ENCODE results near the gene GALNT16.

Gene GALNT16

DNA sequence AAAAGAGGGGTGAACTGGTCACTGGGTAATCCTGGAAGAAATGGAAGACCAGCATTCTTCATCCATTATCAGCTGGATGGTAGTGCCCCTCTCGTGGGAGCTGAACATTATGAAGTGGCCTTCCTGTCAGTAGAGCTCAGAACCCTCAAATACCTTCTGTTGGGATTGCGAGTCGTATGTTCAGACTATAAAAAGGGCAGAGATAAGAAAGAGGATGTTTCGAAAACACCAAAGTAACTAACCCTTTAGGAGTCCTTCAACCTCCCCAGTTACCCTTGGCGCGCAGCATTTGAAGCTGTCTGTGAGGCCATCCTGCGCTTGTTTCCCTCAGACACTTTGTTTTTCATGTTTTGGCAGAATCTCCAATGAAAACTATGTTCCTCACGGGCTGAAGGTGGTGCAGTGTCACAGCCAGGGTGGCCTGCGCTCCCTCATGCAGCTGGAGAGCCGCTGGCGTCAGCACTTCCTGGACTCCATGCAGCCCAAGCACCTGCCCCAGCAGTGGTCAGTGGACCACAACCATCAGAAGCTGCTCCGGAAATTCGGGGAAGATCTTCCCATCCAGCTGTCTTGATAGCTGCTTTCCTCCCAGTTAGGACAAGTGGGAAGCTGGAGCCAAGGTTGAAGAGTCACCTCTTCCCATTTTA is 19.3 kb upstream of the GALNT16 start:
- Histone ChIP-seq H3K9ac (ENCODE audit: low read length) (no peak overlapping the region), H3K27me3 (ENCODE audit: control insufficient read depth, insufficient read depth, low read length) (no peaks in the 10 kb centered on the region), H3K4me1 (ENCODE audit: control insufficient read depth, insufficient read depth, low read length) (peaks cover 11% of the 10 kb centered on the region), H3K4me3 (ENCODE audit: low read length) (no peak overlapping the region), H3K36me3 (ENCODE audit: control insufficient read depth, insufficient read depth, low read length) (no peaks in the 10 kb centered on the region), H3K9me3 (ENCODE audit: control insufficient read depth, low read length) (no peaks in the 10 kb centered on the region)

DNA sequence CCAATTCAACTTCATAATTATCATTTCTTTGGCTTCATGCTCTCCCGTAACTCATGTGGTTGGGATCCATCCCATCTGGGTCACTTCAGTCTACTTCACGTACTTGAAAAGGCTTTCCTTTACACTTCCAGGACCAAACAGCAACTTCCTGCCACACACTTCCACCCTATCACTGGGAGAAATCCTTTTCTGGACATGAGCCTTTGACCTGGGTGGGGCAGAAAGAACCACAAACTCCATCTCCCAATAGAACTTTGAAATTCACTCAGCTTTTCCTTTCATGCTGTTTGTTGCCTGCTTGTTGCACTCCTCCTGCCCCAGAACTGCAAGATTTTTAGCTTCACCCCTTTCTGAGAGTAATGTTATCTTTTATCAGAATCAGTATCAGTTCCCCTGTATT is 18.4 kb upstream of the GALNT16 start:
- Histone ChIP-seq H3K4me3 (ENCODE audit: low read length) (no peak overlapping the region), H3K36me3 (ENCODE audit: control insufficient read depth, insufficient read depth, low read length) (no peaks in the 10 kb centered on the region), H3K4me1 (ENCODE audit: control insufficient read depth, insufficient read depth, low read length) (peaks cover 11% of the 10 kb centered on the region), H3K27me3 (ENCODE audit: control insufficient read depth, insufficient read depth, low read length) (no peaks in the 10 kb centered on the region), H3K9me3 (ENCODE audit: control insufficient read depth, low read length) (no peaks in the 10 kb centered on the region), H3K9ac (ENCODE audit: low read length) (no peak overlapping the region)

DNA sequence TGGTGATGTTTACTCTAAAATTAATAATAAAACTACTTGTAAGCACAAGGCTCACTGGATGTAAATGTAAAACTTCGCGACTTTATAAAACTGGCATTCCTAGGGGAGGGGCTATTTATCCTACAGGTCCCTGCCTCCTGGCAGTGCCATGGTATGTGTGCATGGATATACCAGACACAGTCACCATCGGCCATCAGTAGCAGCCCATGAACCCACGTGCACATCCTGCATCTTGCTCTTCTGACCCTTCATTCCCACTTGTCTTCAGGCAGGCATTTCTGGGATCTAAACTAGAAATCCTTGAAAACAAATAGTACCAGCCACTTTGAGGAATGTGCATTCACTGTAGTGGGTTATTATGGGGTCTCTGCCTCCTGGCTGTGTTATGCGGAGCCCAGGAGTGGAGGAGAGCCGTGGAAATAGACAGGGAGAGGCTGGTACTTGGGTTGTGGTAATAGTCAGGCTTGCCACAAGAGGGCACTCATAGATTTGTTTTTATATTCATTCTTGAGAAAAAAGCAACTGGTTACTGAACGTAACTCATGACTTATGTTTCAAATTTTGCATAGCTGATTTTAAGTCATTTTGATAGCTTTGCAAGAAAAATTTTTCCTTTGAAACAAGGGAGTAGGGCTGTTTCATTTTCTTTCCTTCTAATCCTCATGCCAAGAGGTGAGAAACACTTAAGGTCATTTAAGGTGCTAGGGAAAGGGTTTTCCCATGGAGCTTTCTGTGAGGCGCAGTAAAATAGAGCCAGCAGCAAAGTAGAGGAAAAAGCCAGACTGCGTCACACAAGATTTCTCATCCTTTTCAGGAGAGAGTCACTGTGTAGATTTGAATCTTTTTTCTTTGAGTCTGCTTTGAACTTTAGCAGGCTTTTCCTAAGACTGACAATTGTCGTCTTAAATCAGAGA is 17.4 kb upstream of the GALNT16 start:
- Histone ChIP-seq H3K9me3 (ENCODE audit: control insufficient read depth, low read length) (no peaks in the 10 kb centered on the region), H3K4me1 (ENCODE audit: control insufficient read depth, insufficient read depth, low read length) (peaks cover 11% of the 10 kb centered on the region), H3K27me3 (ENCODE audit: control insufficient read depth, insufficient read depth, low read length) (no peaks in the 10 kb centered on the region), H3K36me3 (ENCODE audit: control insufficient read depth, insufficient read depth, low read length) (no peaks in the 10 kb centered on the region), H3K9ac (ENCODE audit: low read length) (no peak overlapping the region), H3K4me3 (ENCODE audit: low read length) (no peak overlapping the region)

DNA sequence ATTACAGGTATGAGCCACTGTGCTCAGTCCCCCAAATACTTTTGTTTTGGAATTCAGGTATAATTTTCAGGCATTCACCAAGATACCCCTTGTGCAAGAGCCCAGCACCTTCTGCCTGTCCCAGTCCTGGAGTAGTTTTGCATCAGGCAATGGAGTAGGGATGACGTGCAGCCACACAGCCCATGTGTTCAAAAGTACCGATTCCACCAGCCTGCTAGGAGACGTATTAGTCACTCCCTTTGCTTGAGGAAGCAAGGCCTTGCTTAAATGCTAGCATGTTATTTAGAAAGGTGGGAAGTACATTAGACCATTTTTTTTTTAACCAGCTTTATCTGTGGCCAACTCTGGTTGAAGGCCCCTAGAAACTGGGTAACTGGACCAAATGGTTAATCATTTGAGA is 15.0 kb upstream of the GALNT16 start:
- Histone ChIP-seq H3K27me3 (ENCODE audit: control insufficient read depth, insufficient read depth, low read length) (no peaks in the 10 kb centered on the region), H3K4me1 (ENCODE audit: control insufficient read depth, insufficient read depth, low read length) (peaks cover 11% of the 10 kb centered on the region), H3K4me3 (ENCODE audit: low read length) (no peak overlapping the region)

DNA sequence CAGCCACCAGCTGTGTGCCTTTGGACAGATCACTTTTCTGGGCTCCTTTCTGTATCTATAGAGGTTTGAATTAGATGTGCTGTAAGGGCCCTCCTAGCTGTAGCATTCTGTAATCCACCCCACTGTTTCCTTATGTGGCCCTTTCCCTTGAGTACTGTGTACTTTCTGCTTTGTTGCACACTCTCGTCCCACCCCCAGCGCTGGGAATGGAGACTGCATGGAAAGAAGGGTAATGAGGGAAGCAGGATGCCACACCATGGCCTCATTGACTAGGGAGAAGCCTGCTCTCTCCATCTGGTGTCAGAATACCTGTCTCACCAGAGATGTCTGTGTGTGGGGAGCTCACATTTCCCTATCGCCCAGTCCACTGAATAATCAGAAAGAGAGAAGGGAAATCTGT is 13.6 kb upstream of the GALNT16 start:
- H3K27me3 ChIP-seq (ENCODE audit: control insufficient read depth, insufficient read depth, low read length), result no peaks in the 10 kb centered on the region
- peaks cover 11% of the 10 kb centered on the region for H3K4me1 ChIP-seq (ENCODE audit: control insufficient read depth, insufficient read depth, low read length)
- H3K36me3 ChIP-seq (ENCODE audit: control insufficient read depth, insufficient read depth, low read length), result no peaks in the 10 kb centered on the region
- no peak overlapping the region for H3K9ac ChIP-seq (ENCODE audit: low read length)
- no peak overlapping the region for H3K4me3 ChIP-seq (ENCODE audit: low read length)
- no peaks in the 10 kb centered on the region for H3K9me3 ChIP-seq (ENCODE audit: control insufficient read depth, low read length)

More for the DNA sequence above, 15.0 kb upstream of the GALNT16 start:
- no peaks in the 10 kb centered on the region for H3K9me3 ChIP-seq (ENCODE audit: control insufficient read depth, low read length)
- H3K36me3 ChIP-seq (ENCODE audit: control insufficient read depth, insufficient read depth, low read length), result no peaks in the 10 kb centered on the region
- H3K9ac ChIP-seq (ENCODE audit: low read length), result no peak overlapping the region

DNA sequence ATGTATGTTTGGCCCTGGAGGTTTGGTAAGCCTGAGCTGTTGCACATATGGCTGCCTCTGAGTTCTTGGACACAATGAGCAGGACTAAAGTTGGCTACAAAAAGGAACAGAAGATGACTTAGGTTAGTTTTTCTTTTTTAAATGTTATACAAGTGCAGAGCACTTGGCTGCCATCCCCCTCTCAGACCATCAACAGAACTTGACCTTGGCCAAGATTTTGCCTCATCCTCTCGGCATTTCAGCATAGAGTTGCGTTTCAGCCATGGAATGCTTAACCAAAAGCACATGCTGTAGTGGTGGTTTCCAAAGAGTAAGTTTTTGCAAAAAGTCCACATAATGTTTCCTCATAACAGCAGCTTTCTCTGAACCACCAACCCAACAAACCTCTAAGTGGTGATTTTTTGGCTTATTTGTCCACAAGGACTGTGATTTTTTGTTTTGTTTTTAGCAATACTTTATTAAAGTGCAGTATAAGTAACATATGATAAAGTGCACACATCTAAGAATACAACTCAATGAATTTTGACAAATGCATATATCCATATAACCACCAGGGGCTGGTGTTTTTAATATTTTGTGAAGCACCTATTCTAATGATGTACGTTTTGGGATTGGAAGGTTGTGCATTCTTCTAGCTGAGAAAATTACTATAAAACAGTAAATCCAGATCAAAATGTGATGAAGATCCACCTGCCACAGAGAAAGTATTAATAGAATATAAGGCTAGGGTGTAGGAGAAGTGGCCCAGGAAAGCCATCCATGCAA is 12.1 kb upstream of the GALNT16 start:
- H3K27me3 ChIP-seq (ENCODE audit: control insufficient read depth, insufficient read depth, low read length), result no peaks in the 10 kb centered on the region
- H3K36me3 ChIP-seq (ENCODE audit: control insufficient read depth, insufficient read depth, low read length), result no peaks in the 10 kb centered on the region
- H3K9ac ChIP-seq (ENCODE audit: low read length), result no peak overlapping the region
- H3K9me3 ChIP-seq (ENCODE audit: control insufficient read depth, low read length), result no peaks in the 10 kb centered on the region
- no peaks in the 10 kb centered on the region for H3K4me1 ChIP-seq (ENCODE audit: control insufficient read depth, insufficient read depth, low read length)
- no peak overlapping the region for H3K4me3 ChIP-seq (ENCODE audit: low read length)

DNA sequence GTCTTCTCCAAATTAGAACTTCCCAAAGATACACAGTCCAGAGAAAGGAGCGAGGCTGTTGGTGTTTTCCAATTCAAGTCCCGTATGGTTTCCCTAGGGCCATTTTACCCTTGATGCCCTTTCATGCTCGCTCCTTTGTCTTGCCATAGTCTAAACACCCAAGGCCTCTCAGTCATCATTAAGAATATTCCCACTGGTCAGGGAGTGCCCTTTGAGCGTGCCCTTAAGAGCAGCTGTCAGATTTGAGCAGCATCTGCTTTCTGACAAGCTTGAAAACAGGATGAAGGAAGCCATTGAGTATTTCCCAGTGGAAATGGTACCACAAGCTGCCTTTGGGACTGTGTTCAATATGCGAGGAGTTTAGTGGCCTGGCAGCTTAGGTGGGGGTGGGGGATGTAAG is 10.4 kb upstream of the GALNT16 start:
- H3K27me3 ChIP-seq (ENCODE audit: control insufficient read depth, insufficient read depth, low read length), result no peaks in the 10 kb centered on the region
- no peaks in the 10 kb centered on the region for H3K4me1 ChIP-seq (ENCODE audit: control insufficient read depth, insufficient read depth, low read length)
- H3K36me3 ChIP-seq (ENCODE audit: control insufficient read depth, insufficient read depth, low read length), result no peaks in the 10 kb centered on the region
- H3K9ac ChIP-seq (ENCODE audit: low read length), result no peak overlapping the region
- no peak overlapping the region for H3K4me3 ChIP-seq (ENCODE audit: low read length)
- H3K9me3 ChIP-seq (ENCODE audit: control insufficient read depth, low read length), result no peaks in the 10 kb centered on the region

DNA sequence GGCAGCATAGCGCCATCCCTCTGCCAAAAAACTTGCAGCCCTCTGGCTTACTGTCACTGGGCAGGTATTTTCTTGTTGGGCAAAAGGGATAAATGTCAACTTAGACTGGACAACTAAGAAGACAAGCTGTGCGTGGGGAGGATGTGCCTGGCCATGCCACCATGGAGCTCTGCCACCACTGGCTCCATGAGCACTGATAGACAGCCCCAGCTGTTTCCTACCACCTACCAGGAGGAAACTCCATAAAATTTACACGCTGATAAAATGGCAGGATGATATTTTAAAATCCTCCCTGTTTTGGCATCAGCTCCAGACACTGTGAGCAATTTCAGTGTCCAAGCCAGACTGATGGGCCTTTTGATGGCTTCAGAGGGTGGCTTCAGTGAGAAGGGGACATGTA is 7.1 kb upstream of the GALNT16 start:
- Histone ChIP-seq H3K27me3 (ENCODE audit: control insufficient read depth, insufficient read depth, low read length) (peaks cover 10% of the 10 kb centered on the region), H3K4me1 (ENCODE audit: control insufficient read depth, insufficient read depth, low read length) (no peaks in the 10 kb centered on the region), H3K9ac (ENCODE audit: low read length) (no peak overlapping the region), H3K36me3 (ENCODE audit: control insufficient read depth, insufficient read depth, low read length) (no peaks in the 10 kb centered on the region), H3K9me3 (ENCODE audit: control insufficient read depth, low read length) (no peaks in the 10 kb centered on the region), H3K4me3 (ENCODE audit: low read length) (no peak overlapping the region)

DNA sequence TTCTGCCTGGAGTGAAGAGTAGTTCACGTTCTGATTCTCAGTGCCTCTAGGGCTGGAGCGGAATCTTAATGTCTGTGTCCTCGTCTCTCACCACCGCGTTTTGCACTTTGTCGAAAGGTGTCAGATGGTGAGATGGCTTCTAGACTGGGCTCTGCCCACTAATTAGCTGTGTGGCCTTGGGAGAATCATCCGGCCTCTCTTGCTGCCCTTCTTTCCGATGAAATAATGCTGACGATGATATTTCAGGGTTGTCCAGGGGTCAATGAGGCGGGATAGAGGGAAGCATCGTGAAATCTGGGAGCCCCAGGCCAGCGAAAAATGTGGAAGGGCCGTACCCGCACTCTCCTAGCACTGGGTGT is 811 bp upstream of the GALNT16 start:
- Histone ChIP-seq H3K27me3 (ENCODE audit: control insufficient read depth, insufficient read depth, low read length) (peaks cover 59% of the 10 kb centered on the region), H3K36me3 (ENCODE audit: control insufficient read depth, insufficient read depth, low read length) (no peaks in the 10 kb centered on the region), H3K4me3 (ENCODE audit: low read length) (no peak overlapping the region), H3K9ac (ENCODE audit: low read length) (no peak overlapping the region), H3K4me1 (ENCODE audit: control insufficient read depth, insufficient read depth, low read length) (peaks cover 15% of the 10 kb centered on the region), H3K9me3 (ENCODE audit: control insufficient read depth, low read length) (no peaks in the 10 kb centered on the region)

DNA sequence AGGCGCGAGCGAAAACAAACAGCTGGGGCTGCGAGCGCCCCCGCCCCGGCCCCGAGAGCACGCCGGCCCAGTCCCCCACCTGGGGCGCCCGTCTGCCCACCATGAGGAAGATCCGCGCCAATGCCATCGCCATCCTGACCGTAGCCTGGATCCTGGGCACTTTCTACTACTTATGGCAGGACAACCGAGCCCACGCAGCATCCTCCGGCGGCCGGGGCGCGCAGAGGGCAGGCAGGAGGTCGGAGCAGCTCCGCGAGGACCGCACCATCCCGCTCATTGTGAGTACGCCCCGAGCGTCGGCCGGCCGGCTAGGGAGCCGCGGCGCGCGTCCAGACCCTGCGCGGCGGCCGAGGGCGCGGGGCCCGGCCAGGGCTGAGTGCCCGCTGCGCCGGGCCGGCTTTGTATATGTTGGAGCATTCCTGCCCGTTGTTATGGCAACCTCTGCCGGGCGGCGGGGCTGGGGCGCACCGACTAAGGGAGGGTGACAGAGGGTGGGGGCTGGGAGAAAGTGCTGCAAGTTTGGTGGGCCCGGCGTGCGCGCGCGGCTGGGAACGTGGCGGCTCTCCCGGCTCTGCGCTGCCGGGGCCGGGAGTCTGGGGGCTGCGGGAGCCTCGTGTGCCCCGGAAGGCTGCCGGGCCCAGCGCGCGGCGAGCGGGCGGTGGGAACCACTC is 367 bp downstream of the GALNT16 start:
- Histone ChIP-seq H3K9ac (ENCODE audit: low read length) (peak overlapping the region; percentile 47), H3K27me3 (ENCODE audit: control insufficient read depth, insufficient read depth, low read length) (peaks cover 59% of the 10 kb centered on the region), H3K4me1 (ENCODE audit: control insufficient read depth, insufficient read depth, low read length) (peaks cover 15% of the 10 kb centered on the region), H3K4me3 (ENCODE audit: low read length) (no peak overlapping the region), H3K36me3 (ENCODE audit: control insufficient read depth, insufficient read depth, low read length) (no peaks in the 10 kb centered on the region), H3K9me3 (ENCODE audit: control insufficient read depth, low read length) (no peaks in the 10 kb centered on the region)

DNA sequence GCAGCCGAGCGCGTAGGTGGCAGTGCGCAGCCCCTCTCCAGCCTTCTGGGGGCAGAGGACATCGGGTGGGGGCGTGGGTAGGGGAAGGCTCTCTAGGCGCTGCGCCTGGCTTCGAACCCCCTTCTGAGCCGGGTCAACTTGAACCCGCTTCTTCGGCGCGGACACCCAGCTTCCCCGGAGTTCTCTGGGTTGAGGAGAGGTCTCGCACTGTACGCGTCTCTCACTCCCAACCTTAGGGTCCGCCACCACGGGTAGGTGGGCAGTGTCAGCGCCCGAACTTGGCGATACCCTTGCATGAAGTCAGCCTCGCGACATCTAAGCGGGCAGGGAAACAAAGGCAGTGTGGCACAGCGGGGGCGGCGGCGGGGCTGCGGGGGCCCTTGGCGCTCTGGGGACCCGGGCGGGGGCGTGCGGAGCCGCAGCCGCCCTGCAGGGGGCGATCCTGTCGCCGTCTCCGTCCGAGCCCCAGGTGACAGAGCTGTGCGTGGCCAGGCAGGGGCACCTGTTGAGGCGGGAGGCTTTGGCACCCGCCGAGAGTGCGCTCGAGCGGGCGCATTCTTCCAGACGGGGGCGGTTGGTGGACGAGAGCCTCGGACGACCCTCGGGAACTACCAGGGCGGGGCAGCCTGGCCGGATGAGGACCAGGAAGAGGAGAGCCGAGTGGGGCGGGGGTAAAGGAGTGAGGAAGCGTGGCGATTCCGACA is 1.1 kb downstream of the GALNT16 start:
- no peaks in the 10 kb centered on the region for H3K9me3 ChIP-seq (ENCODE audit: control insufficient read depth, low read length)
- H3K9ac ChIP-seq (ENCODE audit: low read length), result peak overlapping the region; percentile 47
- no peaks in the 10 kb centered on the region for H3K36me3 ChIP-seq (ENCODE audit: control insufficient read depth, insufficient read depth, low read length)
- peaks cover 59% of the 10 kb centered on the region for H3K27me3 ChIP-seq (ENCODE audit: control insufficient read depth, insufficient read depth, low read length)
- H3K4me3 ChIP-seq (ENCODE audit: low read length), result no peak overlapping the region
- H3K4me1 ChIP-seq (ENCODE audit: control insufficient read depth, insufficient read depth, low read length), result peaks cover 15% of the 10 kb centered on the region

All from mucosa of stomach (tissue), 1 donor.